ENCODE data around the gene P3R3URF.
A peak's percentile ranks its signal among the peaks of the same experiment; 100 is the strongest.

P3R3URF gene

DNA sequence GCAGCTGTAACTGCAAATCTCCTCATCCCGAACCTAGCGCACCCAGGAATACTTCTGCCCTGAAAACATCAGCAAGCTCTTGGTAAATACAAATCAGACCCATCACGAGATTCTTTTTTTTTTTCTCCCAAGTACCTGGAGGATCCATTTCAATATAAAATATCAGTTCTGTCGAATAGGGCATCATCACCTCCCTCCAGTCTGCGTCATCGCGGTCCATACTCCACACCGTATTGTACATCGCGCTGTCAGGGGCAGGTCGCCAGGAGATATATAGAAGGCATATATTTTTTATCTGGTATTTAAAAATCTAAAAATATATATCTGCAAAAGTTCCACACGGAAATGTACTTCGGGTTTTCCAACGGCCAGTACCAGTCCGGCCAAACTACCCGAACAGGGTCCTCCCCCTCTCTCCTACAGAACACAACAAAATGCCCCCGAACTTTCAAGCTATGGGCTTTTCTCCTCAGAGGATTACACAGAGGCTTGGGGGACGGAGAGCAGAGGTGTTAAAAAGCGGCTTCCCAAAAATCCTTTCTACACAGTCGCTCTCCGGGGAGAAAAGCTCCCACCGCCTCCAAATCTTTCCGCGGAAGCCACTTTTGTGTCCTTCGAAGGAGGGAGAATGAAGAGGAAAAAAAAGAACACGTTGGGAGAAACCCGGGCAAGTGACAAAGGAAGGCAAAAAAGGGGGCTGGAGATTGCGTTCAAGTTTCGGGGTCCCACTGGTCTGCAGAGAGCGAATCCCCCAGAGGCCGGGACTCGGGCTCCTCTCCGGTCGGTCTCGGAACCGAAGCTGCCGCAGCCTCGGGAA lies 44.4 kb downstream of the P3R3URF start:
- DNase-seq, result peak; percentile 56

DNA sequence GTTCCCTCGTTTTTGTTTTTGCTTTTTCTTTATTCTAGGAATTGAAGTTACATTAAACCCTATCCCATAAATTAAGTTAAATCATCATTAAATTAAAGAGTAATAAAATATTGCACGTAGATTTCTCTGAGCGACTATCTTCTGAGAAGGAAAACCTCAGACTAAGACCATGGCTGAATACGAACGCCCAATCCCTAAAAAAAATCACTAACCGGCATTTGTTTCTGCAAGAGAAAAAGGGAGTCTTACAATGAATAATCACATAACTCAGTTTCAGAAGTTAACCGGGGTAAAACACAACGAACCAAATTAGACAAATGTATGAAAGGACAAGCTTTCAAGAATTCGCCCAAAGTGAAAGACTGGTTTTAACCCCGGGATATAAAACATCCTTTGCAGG lies 45.2 kb downstream of the P3R3URF start:
- peak; percentile 13 for DNase-seq

DNA sequence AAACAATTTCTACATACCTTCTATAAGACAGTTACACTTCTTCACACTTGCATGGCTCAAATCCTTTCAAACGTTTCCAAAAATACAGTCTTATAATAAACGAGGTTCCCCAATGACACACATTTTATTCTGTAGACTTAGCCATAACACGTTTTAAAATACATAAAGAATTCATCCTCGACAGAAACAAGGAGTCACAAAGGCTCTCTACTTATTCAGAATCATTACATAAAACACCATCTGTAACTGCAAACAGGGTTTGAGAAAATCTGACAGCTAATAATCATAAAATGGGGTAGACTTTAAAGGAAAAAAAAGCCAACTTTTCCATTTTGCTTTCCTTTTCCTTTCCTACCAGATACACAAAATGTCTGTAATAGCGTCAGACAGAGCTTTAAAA lies 45.7 kb downstream of the P3R3URF start:
- DNase-seq, result peak; percentile 17

DNA sequence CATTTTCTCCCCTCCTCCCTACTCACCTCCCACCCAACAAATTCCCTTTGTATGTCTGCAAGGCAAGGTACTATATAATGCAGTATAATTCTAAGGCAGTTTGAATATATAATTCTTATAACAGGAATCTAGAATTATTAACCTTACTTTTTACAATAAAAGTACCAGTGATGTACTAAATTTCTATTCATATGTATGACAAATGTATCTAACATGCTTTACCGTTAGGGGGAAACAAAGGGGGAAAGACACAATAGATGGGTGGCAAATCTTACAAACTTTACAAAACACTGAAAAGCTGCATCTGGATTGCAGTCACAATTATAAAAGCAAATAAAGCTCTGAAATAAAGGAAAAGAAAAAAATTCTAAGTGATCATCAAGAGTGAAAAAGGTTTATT lies 46.2 kb downstream of the P3R3URF start:
- no peak for DNase-seq

GRCh38 chr1:46128344-46128743 lies 47.9 kb downstream of the P3R3URF start:
- DNase-seq, result no peak

Measured in NCI-H1092 treated with DMSO at 0.1 percent for 48 hours (cell line).